Measurements from ENCODE around the gene PTPRC. TPM values are rescaled to one million over a fixed set of nuclear protein-coding genes. Genes with fewer than 3 reads are reported as not detected.

PTPRC gene
- total and polyA plus RNA-seq, 2 donors (not counting 1 experiment from before 2014, with no cell fraction given), result under 0.01 to 0.11 TPM

DNA sequence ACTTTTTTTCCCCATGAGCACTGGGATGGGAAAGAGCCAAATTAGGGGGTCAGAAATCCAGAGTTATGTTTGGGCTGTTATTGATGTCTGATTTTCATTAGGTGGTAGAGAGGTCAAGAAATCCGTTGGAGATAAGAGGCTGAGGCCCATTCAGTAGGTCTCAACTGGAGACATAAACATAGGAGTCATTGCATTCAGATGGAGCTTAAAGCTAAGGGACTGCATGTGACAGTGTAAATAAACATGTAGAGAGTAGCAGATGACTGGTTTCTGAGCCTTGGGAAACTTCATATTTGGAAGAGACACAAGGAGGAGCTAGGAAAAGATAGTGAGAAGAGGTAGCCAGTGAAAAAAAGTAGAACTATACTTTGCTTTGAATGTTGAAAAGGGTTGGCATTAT lies 11.7 kb downstream of the PTPRC start:
- H3K27ac ChIP-seq (ENCODE audit: insufficient read depth, low read length), result no peak overlapping the region
- H2AFZ ChIP-seq (ENCODE audit: low read length), result no peak overlapping the region
- no peak overlapping the region for H3K4me2 ChIP-seq (ENCODE audit: extremely low read depth, insufficient read depth, low read length)
- H3K79me2 ChIP-seq (ENCODE audit: control insufficient read depth, insufficient read depth, low read length), result no peaks in the 10 kb centered on the region
- no peak overlapping the region for H3K4me3 ChIP-seq (replicated peaks in 1 of 4; ENCODE audit: control extremely low read depth in 1 of 4, insufficient read depth in 1 of 4, low read depth in 3 of 4, low read length in 4 of 4)
- H3K4me1 ChIP-seq (ENCODE audit: control insufficient read depth, extremely low read depth, insufficient read depth, low read length), result no peaks in the 10 kb centered on the region
- no peaks in the 10 kb centered on the region for H3K36me3 ChIP-seq (ENCODE audit: control insufficient read depth, insufficient read depth, low read length)
- no peaks in the 10 kb centered on the region for H4K20me1 ChIP-seq (ENCODE audit: control insufficient read depth, extremely low read depth, insufficient read depth, low read length)
- H3K9ac ChIP-seq (ENCODE audit: insufficient read depth, low read length), result no peak overlapping the region
- no peak for DNase-seq (ENCODE audit: low read depth in 2 of 2)
- TF ChIP-seq EZH2 (IDR thresholded peaks at IDR 0.05; ENCODE audit: low read length, missing control alignments), result no peak
- TF ChIP-seq, protein P1, sequence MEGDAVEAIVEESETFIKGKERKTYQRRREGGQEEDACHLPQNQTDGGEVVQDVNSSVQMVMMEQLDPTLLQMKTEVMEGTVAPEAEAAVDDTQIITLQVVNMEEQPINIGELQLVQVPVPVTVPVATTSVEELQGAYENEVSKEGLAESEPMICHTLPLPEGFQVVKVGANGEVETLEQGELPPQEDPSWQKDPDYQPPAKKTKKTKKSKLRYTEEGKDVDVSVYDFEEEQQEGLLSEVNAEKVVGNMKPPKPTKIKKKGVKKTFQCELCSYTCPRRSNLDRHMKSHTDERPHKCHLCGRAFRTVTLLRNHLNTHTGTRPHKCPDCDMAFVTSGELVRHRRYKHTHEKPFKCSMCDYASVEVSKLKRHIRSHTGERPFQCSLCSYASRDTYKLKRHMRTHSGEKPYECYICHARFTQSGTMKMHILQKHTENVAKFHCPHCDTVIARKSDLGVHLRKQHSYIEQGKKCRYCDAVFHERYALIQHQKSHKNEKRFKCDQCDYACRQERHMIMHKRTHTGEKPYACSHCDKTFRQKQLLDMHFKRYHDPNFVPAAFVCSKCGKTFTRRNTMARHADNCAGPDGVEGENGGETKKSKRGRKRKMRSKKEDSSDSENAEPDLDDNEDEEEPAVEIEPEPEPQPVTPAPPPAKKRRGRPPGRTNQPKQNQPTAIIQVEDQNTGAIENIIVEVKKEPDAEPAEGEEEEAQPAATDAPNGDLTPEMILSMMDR (conservative IDR thresholded peaks at IDR 0.05 in 1 of 2, IDR thresholded peaks at IDR 0.05 in 1 of 2; ENCODE audit: low read depth in 1 of 2, low read length in 2 of 2), result no peak
- no peaks in the 10 kb centered on the region for H3K27me3 ChIP-seq (ENCODE audit: control insufficient read depth, insufficient read depth, low read length)
- H3K9me3 ChIP-seq (ENCODE audit: control insufficient read depth, insufficient read depth, low read depth, low read length), result no peaks in the 10 kb centered on the region

- DNase-seq (ENCODE audit: low read depth in 2 of 2), result no peak
- Histone ChIP-seq H3K4me2 (ENCODE audit: extremely low read depth, insufficient read depth, low read length) (no peak overlapping the region), H2AFZ (ENCODE audit: low read length) (no peak overlapping the region), H3K9me3 (ENCODE audit: control insufficient read depth, insufficient read depth, low read depth, low read length) (no peaks in the 10 kb centered on the region), H3K4me3 (replicated peaks in 1 of 4; ENCODE audit: control extremely low read depth in 1 of 4, insufficient read depth in 1 of 4, low read depth in 3 of 4, low read length in 4 of 4) (no peak overlapping the region), H3K79me2 (ENCODE audit: control insufficient read depth, insufficient read depth, low read length) (no peaks in the 10 kb centered on the region), H3K4me1 (ENCODE audit: control insufficient read depth, extremely low read depth, insufficient read depth, low read length) (peaks cover 4% of the 10 kb centered on the region), H3K9ac (ENCODE audit: insufficient read depth, low read length) (no peak overlapping the region), H3K36me3 (ENCODE audit: control insufficient read depth, insufficient read depth, low read length) (no peaks in the 10 kb centered on the region), H3K27me3 (ENCODE audit: control insufficient read depth, insufficient read depth, low read length) (no peaks in the 10 kb centered on the region), H3K27ac (ENCODE audit: insufficient read depth, low read length) (no peak overlapping the region), H4K20me1 (ENCODE audit: control insufficient read depth, extremely low read depth, insufficient read depth, low read length) (no peaks in the 10 kb centered on the region)
- TF ChIP-seq, protein P1 (conservative IDR thresholded peaks at IDR 0.05 in 1 of 2, IDR thresholded peaks at IDR 0.05 in 1 of 2; ENCODE audit: low read depth in 1 of 2, low read length in 2 of 2), result no peak
- TF ChIP-seq EZH2 (IDR thresholded peaks at IDR 0.05; ENCODE audit: low read length, missing control alignments), result no peak
Observed at GRCh38 chr1:198651650-198652400, 13.0 kb downstream of the PTPRC start.

DNA sequence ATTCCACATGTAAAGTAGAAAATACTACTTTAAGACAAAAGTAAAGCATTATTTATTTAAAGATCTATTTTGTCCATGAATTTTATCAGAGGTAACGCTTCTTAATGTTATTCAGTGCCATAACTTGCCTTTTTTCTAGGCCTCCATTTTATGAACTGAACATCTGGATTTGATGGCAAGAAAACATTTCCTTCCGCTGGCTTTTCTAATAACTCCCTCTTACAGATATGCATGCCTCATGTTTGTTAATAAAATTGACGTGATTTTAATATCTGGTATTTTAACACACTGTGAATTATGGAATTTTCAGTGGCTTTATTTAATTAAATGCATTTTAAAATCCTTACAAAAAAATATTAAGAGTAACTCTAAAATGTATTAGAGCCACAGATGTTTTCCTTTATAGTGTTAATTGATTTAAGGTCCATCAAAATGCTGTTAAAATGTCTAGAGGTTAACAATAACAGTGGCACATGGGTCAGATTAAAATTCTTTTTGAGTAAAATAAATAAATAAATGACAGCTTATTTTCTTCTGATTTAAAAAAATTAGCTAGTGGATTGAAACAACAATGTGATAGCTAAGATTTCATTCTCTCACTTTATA lies 15.1 kb downstream of the PTPRC start:
- Histone ChIP-seq H4K20me1 (ENCODE audit: control insufficient read depth, extremely low read depth, insufficient read depth, low read length) (no peaks in the 10 kb centered on the region), H3K79me2 (ENCODE audit: control insufficient read depth, insufficient read depth, low read length) (no peaks in the 10 kb centered on the region), H3K9ac (ENCODE audit: insufficient read depth, low read length) (no peak overlapping the region), H3K4me3 (replicated peaks in 1 of 4; ENCODE audit: control extremely low read depth in 1 of 4, insufficient read depth in 1 of 4, low read depth in 3 of 4, low read length in 4 of 4) (no peak overlapping the region), H3K36me3 (ENCODE audit: control insufficient read depth, insufficient read depth, low read length) (no peaks in the 10 kb centered on the region), H3K27ac (ENCODE audit: insufficient read depth, low read length) (no peak overlapping the region), H2AFZ (ENCODE audit: low read length) (no peak overlapping the region), H3K9me3 (ENCODE audit: control insufficient read depth, insufficient read depth, low read depth, low read length) (no peaks in the 10 kb centered on the region), H3K4me1 (ENCODE audit: control insufficient read depth, extremely low read depth, insufficient read depth, low read length) (peaks cover 4% of the 10 kb centered on the region), H3K27me3 (ENCODE audit: control insufficient read depth, insufficient read depth, low read length) (no peaks in the 10 kb centered on the region), H3K4me2 (ENCODE audit: extremely low read depth, insufficient read depth, low read length) (no peak overlapping the region)
- TF ChIP-seq, protein P1 (conservative IDR thresholded peaks at IDR 0.05 in 1 of 2, IDR thresholded peaks at IDR 0.05 in 1 of 2; ENCODE audit: low read depth in 1 of 2, low read length in 2 of 2), result no peak
- TF ChIP-seq EZH2 (IDR thresholded peaks at IDR 0.05; ENCODE audit: low read length, missing control alignments), result no peak
- no peak for DNase-seq (ENCODE audit: low read depth in 2 of 2)
